Caco-2 (cell line): ENCODE results near the gene GPRC5D. TPM values are rescaled to one million over a fixed set of nuclear protein-coding genes. Genes with fewer than 3 reads are reported as not detected.
A peak's percentile ranks its signal among the peaks of the same experiment; 100 is the strongest.

Experiments used
- BruUV-seq: library from RNA; stranded (reverse); fragments of 400-500 nt; replicated peaks from 2 replicates; lab custom pipeline; 2021; lab: Mats Ljungman, UMichigan
- CTCF ChIA-PET: fragments of 300-600 bp; sonication (Branson Sonifier 250); formaldehyde crosslinking; loops from one replicate; lab custom pipeline; 2022; ENCODE audit warnings: antibody characterized with exemption; lab: Charles Lee
- POLR2A ChIA-PET: fragments of 300-600 bp; sonication (Branson Sonifier 250); formaldehyde crosslinking; loops from one replicate; lab custom pipeline; 2022; ENCODE audit warnings: antibody characterized with exemption; lab: Charles Lee
- DNase-seq, 2 experiments: peaks; one replicate each; pipeline versions ENCODE4 v3.0.0 to v3.0.0-alpha.2; 2020 to 2022
- H3K27me3 ChIP-seq: replicated peaks from 2 replicates; pipeline ENCODE4 v1.6.0; 2011; ENCODE audit warnings: low read length; ENCODE audit not compliant: control insufficient read depth, insufficient read depth
- H3K36me3 ChIP-seq: 2 replicates; pipeline ENCODE4 v1.5.1; 2011; ENCODE audit warnings: low read length; ENCODE audit not compliant: control insufficient read depth, insufficient read depth
- H3K4me1 ChIP-seq: fragments of 250-450 bp; sonication (Bioruptor Pico); 2 replicates; pipeline ENCODE4 v1.5.1; 2020; ENCODE audit warnings: mild to moderate bottlenecking
- H3K4me3 ChIP-seq: 2 replicates; pipeline ENCODE4 v1.5.1; 2011; ENCODE audit warnings: low read depth, mild to moderate bottlenecking, control low read depth, low read length
- H3K9me3 ChIP-seq: fragments of 250-450 bp; sonication (Bioruptor Pico); 2 replicates; pipeline ENCODE4 v1.5.1; 2020; ENCODE audit warnings: mild to moderate bottlenecking, moderate library complexity
- H3K27ac Mint-ChIP-seq: one replicate; pipeline ENCODE4 v1.8.0; 2022; ENCODE audit warnings: mixed read lengths; ENCODE audit not compliant: unreplicated experiment
- H3K27me3 Mint-ChIP-seq: one replicate; pipeline ENCODE4 v1.8.0; 2022; ENCODE audit warnings: mixed read lengths; ENCODE audit not compliant: insufficient read depth, unreplicated experiment
- H3K36me3 Mint-ChIP-seq: one replicate; pipeline ENCODE4 v1.8.0; 2022; ENCODE audit warnings: mild to moderate bottlenecking, mixed read lengths; ENCODE audit not compliant: insufficient read depth, unreplicated experiment
- H3K4me1 Mint-ChIP-seq: one replicate; pipeline ENCODE4 v1.8.0; 2022; ENCODE audit warnings: low read depth, mixed read lengths; ENCODE audit not compliant: unreplicated experiment
- H3K4me3 Mint-ChIP-seq: one replicate; pipeline ENCODE4 v1.8.0; 2022; ENCODE audit warnings: mild to moderate bottlenecking, moderate library complexity, mixed read lengths; ENCODE audit not compliant: unreplicated experiment
- H3K9me3 Mint-ChIP-seq: one replicate; pipeline ENCODE4 v1.8.0; 2022; ENCODE audit warnings: mixed read lengths; ENCODE audit not compliant: unreplicated experiment
- CTCF ChIP-seq, 2 experiments: fragments of 200-600 bp in 1 of 2; IDR thresholded peaks; 1 replicate in 1 of 2; 2 replicates in 1 of 2; pipeline versions ENCODE4 v1.5.1 to v1.8.0; 2011 to 2022; ENCODE audit warnings: antibody characterized with exemption in 1 of 2, control low read depth in 1 of 2, inconsistent platforms in 1 of 2, low read depth in 1 of 2, low read length in 1 of 2, mild to moderate bottlenecking in 1 of 2, moderate library complexity in 1 of 2; ENCODE audit not compliant: insufficient read depth in 1 of 2, severe bottlenecking in 1 of 2, unreplicated experiment in 1 of 2
- intact Hi-C: fragments of 100-400 bp; cut with micrococcal nuclease; formaldehyde crosslinking; loops from one replicate; pipeline ENCODE4 v1.10.0; 2022; ENCODE audit not compliant: unreplicated experiment
- total RNA-seq: library from RNA; stranded (reverse); gene quantifications from 2 replicates; pipeline ENCODE4 v1.2.3, GENCODE V29; 2022

The GPRC5D gene
- total RNA-seq, 1 experiment from 2014 or later = not detected

GRCh38 chr12:12992418-12993130, 40.6 kb upstream of the GPRC5D start:
- no peak overlapping the region for H3K4me3 Mint-ChIP-seq
- ChIA-PET CTCF (interaction anchor here (0.7 to 1.5 kb wide), 2 partner anchors 9 to 225 kb away, joined by 4 read pairs; no protein-coding TSS in a partner anchor), POLR2A (no interaction called here)

GRCh38 chr12:12990700-12991468, 38.9 kb upstream of the GPRC5D start:
- peak; percentile 51 to 62 for DNase-seq
- Mint-ChIP-seq H3K36me3 (peaks cover 6% of the 10 kb centered on the region), H3K27me3 (no peaks in the 10 kb centered on the region), H3K9me3 (no peaks in the 10 kb centered on the region), H3K27ac (peak overlapping the region; percentile 6), H3K4me1 (peaks cover 31% of the 10 kb centered on the region), H3K4me3 (peak overlapping the region; percentile 0)
- H3K9me3 ChIP-seq = no peaks in the 10 kb centered on the region
- BruUV-seq = no TSS peak
- intact Hi-C loops = loop anchor here (1.0 kb wide), 1 partner anchor 8 kb away; no protein-coding TSS in a partner anchor
- no peak for TF ChIP-seq CTCF (IDR thresholded peaks at IDR 0.05; ENCODE audit: insufficient read depth in 1 of 2, low read depth in 1 of 2, low read length in 1 of 2, severe bottlenecking in 1 of 2, unreplicated experiment in 1 of 2)
- H3K4me1 ChIP-seq = peaks cover 35% of the 10 kb centered on the region
- H3K36me3 ChIP-seq = peaks cover 6% of the 10 kb centered on the region; the same call in 1 of the 2 replicates
- POLR2A ChIA-PET = no interaction called here
- H3K4me3 ChIP-seq = no peak overlapping the region
- no peaks in the 10 kb centered on the region for H3K27me3 ChIP-seq
- CTCF ChIA-PET = interaction anchor here (0.5 to 1.6 kb wide), 2 partner anchors 131 to 221 kb away, joined by 3 read pairs; no protein-coding TSS in a partner anchor

More at GRCh38 chr12:12992418-12993130, 40.6 kb upstream of the GPRC5D start:
- no peak for TF ChIP-seq CTCF (IDR thresholded peaks at IDR 0.05; ENCODE audit: insufficient read depth in 1 of 2, low read depth in 1 of 2, low read length in 1 of 2, severe bottlenecking in 1 of 2, unreplicated experiment in 1 of 2)
- H3K27me3 Mint-ChIP-seq = no peaks in the 10 kb centered on the region
- no TSS peak for BruUV-seq
- no peak overlapping the region for H3K27ac Mint-ChIP-seq
- peaks cover 6% of the 10 kb centered on the region for H3K36me3 Mint-ChIP-seq
- Histone ChIP-seq H3K36me3 (0 out of 2 replicates have a peak, but pooled peaks cover 2% of the 10 kb centered on the region), H3K4me3 (no peak overlapping the region), H3K9me3 (no peaks in the 10 kb centered on the region), H3K27me3 (no peaks in the 10 kb centered on the region), H3K4me1 (peaks cover 36% of the 10 kb centered on the region)
- intact Hi-C loops = no loop called here
- H3K4me1 Mint-ChIP-seq = peaks cover 38% of the 10 kb centered on the region
- no peak for DNase-seq
- no peaks in the 10 kb centered on the region for H3K9me3 Mint-ChIP-seq

- no TSS peak for BruUV-seq
- no peaks in the 10 kb centered on the region for H3K27me3 Mint-ChIP-seq
- peaks cover 21% of the 10 kb centered on the region for H3K4me1 Mint-ChIP-seq
- H3K36me3 Mint-ChIP-seq = peaks cover 18% of the 10 kb centered on the region
- H3K27ac Mint-ChIP-seq = no peak overlapping the region
- ChIA-PET CTCF (no interaction called here), POLR2A (no interaction called here)
- no peak for DNase-seq
- peaks cover 6% of the 10 kb centered on the region; the same call in 1 of the 2 replicates for H3K36me3 ChIP-seq
- peaks cover 35% of the 10 kb centered on the region for H3K4me1 ChIP-seq
- no peak for TF ChIP-seq CTCF (IDR thresholded peaks at IDR 0.05; ENCODE audit: insufficient read depth in 1 of 2, low read depth in 1 of 2, low read length in 1 of 2, severe bottlenecking in 1 of 2, unreplicated experiment in 1 of 2)
- no peak overlapping the region for H3K4me3 Mint-ChIP-seq
- H3K27me3 ChIP-seq = no peaks in the 10 kb centered on the region
- H3K9me3 ChIP-seq = no peaks in the 10 kb centered on the region
- no peaks in the 10 kb centered on the region for H3K9me3 Mint-ChIP-seq
- no peak overlapping the region for H3K4me3 ChIP-seq
- intact Hi-C loops = no loop called here
These were observed 35.5 kb upstream of the GPRC5D start for GRCh38 chr12:12987421-12987820.
